Right atrium auricular region (tissue), 2 donors: ENCODE measurements around the gene RPH3AL. TPM values are rescaled to one million over a fixed set of nuclear protein-coding genes. Genes with fewer than 3 reads are reported as not detected.
"Not testable (repeated sequence)": the region's sequence is repeated elsewhere in the genome, so short reads cannot be mapped to it uniquely, and the experiment has no call there.

Experiments
- DNase-seq: peaks from one replicate; pipeline ENCODE4 v3.0.0-alpha.2; 2019; ENCODE audit warnings: low spot score
- H3K27ac ChIP-seq, 2 donors: fragments of 200-600 bp; sonication (generic); 1 replicate in 1 of 2; 2 replicates in 1 of 2; pipeline ENCODE4 v1.5.1; 2016 to 2019
- H3K27me3 ChIP-seq, 2 donors: fragments of 200-600 bp; sonication (generic); one replicate each; pipeline versions ENCODE4 v1.5.1 to v1.6.0; 2017 to 2019
- H3K36me3 ChIP-seq: fragments of 200-600 bp; sonication (generic); one replicate; pipeline ENCODE4 v1.5.1; 2016
- H3K4me1 ChIP-seq, 2 donors: fragments of 200-600 bp; sonication (generic); one replicate each; pipeline versions ENCODE4 v1.5.1 to v1.6.0; 2017 to 2019
- H3K4me3 ChIP-seq, 2 donors: fragments of 200-600 bp; sonication (generic); 1 replicate in 1 of 2; 2 replicates in 1 of 2; pipeline ENCODE4 v1.5.1; 2017 to 2019; ENCODE audit warnings: mild to moderate bottlenecking in 1 of 2, moderate library complexity in 1 of 2
- H3K9me3 ChIP-seq, 2 donors: fragments of 200-600 bp; sonication (generic); one replicate each; pipeline ENCODE4 v1.5.1; 2019
- total RNA-seq, 2 donors: library from RNA; depleted of rRNA; stranded (reverse); fragments of >200 nt; gene quantifications; one replicate each; pipeline ENCODE4 v1.1.0, GENCODE V29; 2016
- TF ChIP-seq, protein P1 (sequence below), 2 donors: fragments of 200-600 bp; sonication (generic); IDR thresholded peaks; one replicate each; pipeline ENCODE4 v1.5.1; 2019; ENCODE audit warnings: antibody characterized with exemption in 2 of 2

RPH3AL gene
- total RNA-seq, 2 donors from 2014 or later: 7.2 to 13.1 TPM

- Histone ChIP-seq H3K27me3 (no peaks in the 10 kb centered on the region), H3K27ac (no peak overlapping the region), H3K4me1 (peaks cover 0 to 9% of the 10 kb centered on the region in 2 donors), H3K4me3 (no peak overlapping the region), H3K36me3 (no peaks in the 10 kb centered on the region), H3K9me3 (no peaks in the 10 kb centered on the region)
- DNase-seq: no peak
- TF ChIP-seq, protein P1, sequence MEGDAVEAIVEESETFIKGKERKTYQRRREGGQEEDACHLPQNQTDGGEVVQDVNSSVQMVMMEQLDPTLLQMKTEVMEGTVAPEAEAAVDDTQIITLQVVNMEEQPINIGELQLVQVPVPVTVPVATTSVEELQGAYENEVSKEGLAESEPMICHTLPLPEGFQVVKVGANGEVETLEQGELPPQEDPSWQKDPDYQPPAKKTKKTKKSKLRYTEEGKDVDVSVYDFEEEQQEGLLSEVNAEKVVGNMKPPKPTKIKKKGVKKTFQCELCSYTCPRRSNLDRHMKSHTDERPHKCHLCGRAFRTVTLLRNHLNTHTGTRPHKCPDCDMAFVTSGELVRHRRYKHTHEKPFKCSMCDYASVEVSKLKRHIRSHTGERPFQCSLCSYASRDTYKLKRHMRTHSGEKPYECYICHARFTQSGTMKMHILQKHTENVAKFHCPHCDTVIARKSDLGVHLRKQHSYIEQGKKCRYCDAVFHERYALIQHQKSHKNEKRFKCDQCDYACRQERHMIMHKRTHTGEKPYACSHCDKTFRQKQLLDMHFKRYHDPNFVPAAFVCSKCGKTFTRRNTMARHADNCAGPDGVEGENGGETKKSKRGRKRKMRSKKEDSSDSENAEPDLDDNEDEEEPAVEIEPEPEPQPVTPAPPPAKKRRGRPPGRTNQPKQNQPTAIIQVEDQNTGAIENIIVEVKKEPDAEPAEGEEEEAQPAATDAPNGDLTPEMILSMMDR (IDR thresholded peaks at IDR 0.05): no peak
These were observed 128.7 kb downstream of the RPH3AL start for GRCh38 chr17:223723-224471.

GRCh38 chr17:222172-222571 lies 130.4 kb downstream of the RPH3AL start:
- Histone ChIP-seq H3K4me1 (peaks cover 0 to 4% of the 10 kb centered on the region in 2 donors), H3K9me3 (no peaks in the 10 kb centered on the region), H3K36me3 (no peaks in the 10 kb centered on the region), H3K4me3 (no peak overlapping the region), H3K27me3 (no peaks in the 10 kb centered on the region), H3K27ac (peak overlapping the region in 1 of 2 donors; percentile 16)
- DNase-seq: peak; percentile 65
- TF ChIP-seq, protein P1 (IDR thresholded peaks at IDR 0.05): no peak

GRCh38 chr17:219696-220095 lies 132.9 kb downstream of the RPH3AL start:
- Histone ChIP-seq H3K4me3 (no peak overlapping the region), H3K36me3 (no peaks in the 10 kb centered on the region), H3K27ac (no peak overlapping the region), H3K27me3 (no peaks in the 10 kb centered on the region), H3K9me3 (no peaks in the 10 kb centered on the region), H3K4me1 (no peaks in the 10 kb centered on the region)
- DNase-seq: no peak
- TF ChIP-seq, protein P1 (IDR thresholded peaks at IDR 0.05): no peak

- no peak overlapping the region for H3K27ac ChIP-seq
These were observed 134.0 kb downstream of the RPH3AL start for GRCh38 chr17:218432-219110.

DNA sequence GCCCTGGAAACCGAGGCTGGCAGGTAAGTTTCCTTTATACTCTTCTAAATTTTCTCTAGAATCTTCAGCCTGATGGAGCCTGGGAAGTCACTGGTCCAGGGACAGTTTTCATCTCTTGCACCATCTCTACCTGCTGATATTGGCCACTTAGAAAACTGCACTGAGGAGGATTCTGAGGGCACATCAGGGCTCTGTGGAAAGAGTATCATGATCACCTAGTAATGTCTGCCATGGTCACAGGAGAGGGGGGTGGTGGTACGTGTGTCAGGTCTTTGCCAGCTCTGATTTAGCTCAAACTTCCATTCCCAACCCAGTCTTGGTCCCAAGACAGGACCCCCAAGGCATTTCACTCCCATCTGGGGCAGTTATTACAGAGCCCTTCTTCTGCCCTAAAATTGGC lies 136.0 kb downstream of the RPH3AL start:
- H3K27ac ChIP-seq: no peak overlapping the region
- H3K36me3 ChIP-seq: no peaks in the 10 kb centered on the region
- H3K9me3 ChIP-seq: no peaks in the 10 kb centered on the region
- H3K4me1 ChIP-seq: no peaks in the 10 kb centered on the region
- H3K27me3 ChIP-seq: no peaks in the 10 kb centered on the region
- TF ChIP-seq, protein P1 (IDR thresholded peaks at IDR 0.05): no peak
- DNase-seq: no peak
- no peak overlapping the region for H3K4me3 ChIP-seq

More at GRCh38 chr17:218432-219110, 134.0 kb downstream of the RPH3AL start:
- no peaks in the 10 kb centered on the region for H3K27me3 ChIP-seq
- no peak for DNase-seq
- H3K9me3 ChIP-seq: no peaks in the 10 kb centered on the region
- TF ChIP-seq, protein P1 (IDR thresholded peaks at IDR 0.05): no peak
- no peaks in the 10 kb centered on the region for H3K4me1 ChIP-seq
- no peak overlapping the region for H3K4me3 ChIP-seq
- no peaks in the 10 kb centered on the region for H3K36me3 ChIP-seq

DNA sequence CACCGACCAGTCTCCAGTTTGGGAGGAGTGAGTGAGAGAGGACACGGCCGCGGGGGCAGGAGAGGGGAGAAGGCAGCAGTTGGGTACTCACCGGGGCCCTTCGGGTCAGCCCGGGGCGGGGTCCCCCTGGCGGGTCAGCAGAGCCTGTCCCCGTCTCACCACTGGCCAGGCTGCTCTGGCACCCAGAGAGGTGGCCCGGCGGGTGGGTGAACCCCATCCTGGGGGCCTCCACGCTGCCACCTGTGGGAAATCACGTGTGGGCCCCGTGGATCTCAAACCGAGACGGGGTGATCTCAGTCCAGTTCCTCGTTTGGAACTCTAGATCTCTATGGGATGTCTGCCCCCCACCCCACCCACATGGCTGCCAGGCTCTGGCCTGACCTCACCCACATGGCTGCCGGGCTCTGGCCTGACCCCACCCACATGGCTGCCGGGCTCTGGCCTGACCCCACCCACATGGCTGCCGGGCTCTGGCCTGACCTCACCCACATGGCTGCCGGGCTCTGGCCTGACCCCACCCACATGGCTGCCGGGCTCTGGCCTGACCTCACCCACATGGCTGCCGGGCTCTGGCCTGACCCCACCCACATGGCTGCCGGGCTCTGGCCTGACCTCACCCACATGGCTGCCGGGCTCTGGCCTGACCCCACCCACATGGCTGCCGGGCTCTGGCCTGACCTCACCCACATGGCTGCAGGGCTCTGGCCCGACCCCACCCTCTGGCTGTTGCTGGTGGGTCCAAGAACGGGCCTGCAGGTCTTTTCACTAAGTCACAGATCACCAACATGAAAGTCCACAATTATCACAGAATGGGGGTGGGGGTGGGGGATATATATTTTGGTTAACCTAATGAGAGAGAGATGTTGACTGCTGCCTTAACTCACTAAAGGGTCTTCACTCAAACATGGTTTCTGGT lies 136.8 kb downstream of the RPH3AL start:
- peak overlapping the region in 1 of 2 donors; percentile 70 for H3K27ac ChIP-seq
- H3K9me3 ChIP-seq, H3K4me1 ChIP-seq, H3K27me3 ChIP-seq, DNase-seq, H3K36me3 ChIP-seq: not testable (repeated sequence)
- peak overlapping the region in 1 of 2 donors; percentile 42 for H3K4me3 ChIP-seq
